ENCODE results near the gene HYI.

- TF ChIP-seq POLR2AphosphoS5 (IDR thresholded peaks at IDR 0.05) (no peak), POLR2A (IDR thresholded peaks at IDR 0.05) (no peak)
- TF ChIP-seq, protein P1, sequence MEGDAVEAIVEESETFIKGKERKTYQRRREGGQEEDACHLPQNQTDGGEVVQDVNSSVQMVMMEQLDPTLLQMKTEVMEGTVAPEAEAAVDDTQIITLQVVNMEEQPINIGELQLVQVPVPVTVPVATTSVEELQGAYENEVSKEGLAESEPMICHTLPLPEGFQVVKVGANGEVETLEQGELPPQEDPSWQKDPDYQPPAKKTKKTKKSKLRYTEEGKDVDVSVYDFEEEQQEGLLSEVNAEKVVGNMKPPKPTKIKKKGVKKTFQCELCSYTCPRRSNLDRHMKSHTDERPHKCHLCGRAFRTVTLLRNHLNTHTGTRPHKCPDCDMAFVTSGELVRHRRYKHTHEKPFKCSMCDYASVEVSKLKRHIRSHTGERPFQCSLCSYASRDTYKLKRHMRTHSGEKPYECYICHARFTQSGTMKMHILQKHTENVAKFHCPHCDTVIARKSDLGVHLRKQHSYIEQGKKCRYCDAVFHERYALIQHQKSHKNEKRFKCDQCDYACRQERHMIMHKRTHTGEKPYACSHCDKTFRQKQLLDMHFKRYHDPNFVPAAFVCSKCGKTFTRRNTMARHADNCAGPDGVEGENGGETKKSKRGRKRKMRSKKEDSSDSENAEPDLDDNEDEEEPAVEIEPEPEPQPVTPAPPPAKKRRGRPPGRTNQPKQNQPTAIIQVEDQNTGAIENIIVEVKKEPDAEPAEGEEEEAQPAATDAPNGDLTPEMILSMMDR (IDR thresholded peaks at IDR 0.05), result no peak
Observed at GRCh38 chr1:43438953-43439581, 14.7 kb downstream of the HYI start.

All from prostate gland (tissue), 2 donors.